GM18873 (cell line): ENCODE results near the gene LKAAEAR1.

Experiments
- ATAC-seq: cut with Tn5 transposase; IDR thresholded peaks from one replicate; pipeline ENCODE4 v1.9.1; 2021; ENCODE audit warnings: mild to moderate bottlenecking, moderate library complexity, moderate number of reproducible peaks; ENCODE audit not compliant: unreplicated experiment, low FRiP score

LKAAEAR1 gene

GRCh38 chr20:64041040-64041780 lies 43.0 kb downstream of the LKAAEAR1 start:
- no peak for ATAC-seq

- no peak for ATAC-seq
Measured at GRCh38 chr20:64040231-64041039, 43.8 kb downstream of the LKAAEAR1 start.

- ATAC-seq = no peak
Measured at GRCh38 chr20:64039293-64040160, 44.7 kb downstream of the LKAAEAR1 start.

DNA sequence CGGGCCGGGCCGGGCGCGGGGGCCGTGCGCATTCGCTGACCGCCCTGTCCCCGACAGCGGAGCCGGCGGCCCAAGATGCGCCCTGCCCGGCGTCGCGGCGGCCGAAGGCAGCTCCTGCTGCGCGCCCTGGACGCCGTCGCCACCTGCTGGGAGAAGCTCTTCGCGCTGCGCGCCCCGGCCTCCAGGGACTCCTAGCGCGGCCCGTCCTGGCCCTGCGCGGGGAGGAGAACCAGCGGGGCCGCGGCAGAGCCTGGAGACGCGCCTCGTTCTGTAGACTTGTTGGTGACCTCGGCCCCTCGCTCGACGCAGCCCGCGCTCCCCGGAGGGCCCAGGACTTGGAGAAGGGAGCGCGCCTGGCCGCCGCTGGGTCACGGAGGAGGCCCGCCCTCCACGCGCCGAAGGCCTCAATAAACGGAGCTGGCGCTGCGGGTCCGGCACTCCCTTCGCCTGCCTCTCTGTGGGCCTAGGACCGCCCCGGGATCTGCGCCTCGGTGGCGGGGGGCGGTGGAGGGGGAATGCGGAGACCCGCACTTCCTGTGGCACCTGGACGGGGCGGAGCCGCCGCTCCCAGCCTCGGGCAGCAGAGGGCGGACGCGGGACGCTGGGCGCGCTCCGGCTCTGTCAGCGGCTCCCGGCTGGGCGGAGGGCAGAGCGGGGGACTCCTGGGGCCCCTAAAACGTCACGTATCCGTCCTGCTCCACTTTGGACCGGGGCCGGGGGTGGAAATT lies 45.5 kb downstream of the LKAAEAR1 start:
- no peak for ATAC-seq

DNA sequence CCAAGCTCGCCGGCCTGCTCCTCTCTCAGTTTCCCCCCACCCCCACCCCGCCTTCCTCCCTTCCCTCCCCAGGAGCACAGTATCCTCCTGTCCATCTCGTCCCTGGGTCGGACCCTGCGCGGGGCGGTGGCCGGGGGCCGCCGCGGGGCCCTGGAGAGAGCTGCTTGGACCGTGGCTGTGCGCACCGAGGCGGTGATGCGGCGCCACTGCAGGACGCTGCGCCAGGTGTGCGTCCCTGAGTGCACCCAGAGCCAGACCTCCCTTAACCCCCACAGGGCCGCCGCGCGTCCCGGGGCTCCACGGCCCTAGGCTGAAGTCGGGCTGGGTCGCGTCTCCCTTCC lies 46.0 kb downstream of the LKAAEAR1 start:
- no peak for ATAC-seq

GRCh38 chr20:64037498-64038213 lies 46.5 kb downstream of the LKAAEAR1 start:
- ATAC-seq = no peak

GRCh38 chr20:64037199-64037497 lies 47.0 kb downstream of the LKAAEAR1 start:
- no peak for ATAC-seq

- ATAC-seq = no peak
Measured at GRCh38 chr20:64036346-64037198, 47.6 kb downstream of the LKAAEAR1 start.

DNA sequence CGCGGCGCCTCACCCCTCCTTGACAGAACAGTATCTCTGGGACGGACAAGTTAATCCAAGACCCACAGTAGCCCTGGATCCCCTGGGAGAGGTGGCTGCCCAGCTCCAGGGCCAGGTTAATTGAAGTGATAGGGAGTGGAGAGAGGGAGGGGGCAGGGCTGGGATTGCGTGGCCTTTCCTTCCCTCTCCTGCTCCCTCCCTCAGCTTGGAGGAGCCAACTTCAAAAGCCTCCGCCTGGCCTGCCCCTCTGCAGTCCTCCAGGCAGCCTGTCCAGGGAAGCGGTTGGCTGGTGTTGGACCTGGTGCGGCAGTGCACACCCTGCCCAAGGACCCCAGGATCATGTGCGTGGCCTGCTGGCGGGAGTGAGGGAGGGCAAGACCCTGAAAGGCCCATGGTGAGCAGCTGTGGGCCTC lies 48.3 kb downstream of the LKAAEAR1 start, which contains the start of gene C20orf204:
Gene C20orf204 (plus strand): TSS at position 250 of the 413 bp plus-strand sequence. CDS start 142 bp downstream, at position 392.
- ATAC-seq = no peak

DNA sequence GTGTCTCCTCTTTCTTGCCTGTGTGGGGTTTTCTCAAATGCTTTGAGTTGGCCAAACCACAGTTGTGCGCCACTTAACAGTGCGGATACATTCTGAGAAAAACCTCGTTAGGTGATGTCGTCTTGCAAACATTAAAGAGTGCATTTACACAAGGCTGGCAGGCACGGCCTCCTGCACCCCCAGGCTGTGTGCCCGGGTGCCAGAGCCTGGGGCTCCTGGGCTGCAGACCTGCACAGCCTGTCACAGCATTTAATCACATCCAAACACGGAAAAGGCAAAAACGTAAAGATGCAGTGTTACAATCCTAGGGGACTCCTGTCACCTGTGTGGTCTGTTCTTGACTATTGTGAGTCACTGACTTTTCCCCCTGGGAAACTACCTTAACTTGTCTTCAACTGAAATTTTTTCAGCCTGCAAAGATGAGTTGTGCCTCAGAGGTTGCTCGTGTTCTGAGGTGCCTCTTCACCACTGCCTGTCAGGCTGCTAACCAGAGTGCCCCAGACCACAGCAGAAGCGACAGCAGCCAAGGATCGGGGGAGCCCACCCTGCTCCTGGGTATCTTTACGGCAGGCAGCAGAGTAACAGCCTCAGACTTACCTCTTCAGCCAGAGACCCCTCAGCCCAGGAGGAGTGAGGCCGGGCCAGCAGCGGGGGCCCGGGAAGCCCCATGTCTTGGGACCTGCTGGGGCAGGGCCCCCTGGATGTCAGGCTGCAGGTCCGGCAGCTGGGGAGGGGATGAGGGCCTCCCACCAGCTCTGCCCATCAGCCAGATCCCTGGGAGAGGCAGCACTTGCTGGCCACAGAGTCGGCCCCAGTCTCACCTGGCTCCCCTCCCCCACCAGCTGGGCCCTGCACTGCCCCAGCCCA lies 48.9 kb downstream of the LKAAEAR1 start:
- ATAC-seq = no peak

DNA sequence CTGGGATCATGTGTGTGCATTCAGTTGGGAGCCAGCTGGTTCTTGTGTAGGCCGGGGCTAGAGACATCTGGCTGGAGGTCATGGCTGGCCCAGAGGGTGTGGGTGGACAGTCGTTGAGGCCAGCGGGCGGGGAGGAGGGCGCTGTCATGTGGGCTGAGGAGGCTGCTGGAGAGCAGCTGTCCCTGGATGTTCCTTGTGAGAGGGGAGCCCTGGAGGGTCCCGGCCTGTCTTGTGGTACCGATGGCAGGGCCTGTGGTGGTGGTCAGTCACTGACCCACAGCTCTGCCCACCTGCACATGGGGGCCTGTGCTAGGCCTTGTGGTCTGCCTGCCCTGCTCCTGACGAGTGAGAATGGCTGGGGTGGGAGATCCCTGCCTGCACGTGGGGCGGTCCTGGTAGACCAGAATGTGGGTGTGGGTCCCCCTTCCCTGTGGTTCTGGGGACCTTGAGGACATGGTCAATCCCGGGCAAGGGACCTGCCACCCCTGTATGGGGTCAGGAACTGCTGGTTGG lies 50.2 kb downstream of the LKAAEAR1 start:
- ATAC-seq = no peak
